GM18511 (cell line): ENCODE results near the gene PRLR.

Experiments
- ATAC-seq: cut with Tn5 transposase; IDR thresholded peaks from one replicate; pipeline ENCODE4 v1.9.1; 2021; ENCODE audit warnings: mild to moderate bottlenecking, moderate library complexity; ENCODE audit not compliant: unreplicated experiment

Gene PRLR

DNA sequence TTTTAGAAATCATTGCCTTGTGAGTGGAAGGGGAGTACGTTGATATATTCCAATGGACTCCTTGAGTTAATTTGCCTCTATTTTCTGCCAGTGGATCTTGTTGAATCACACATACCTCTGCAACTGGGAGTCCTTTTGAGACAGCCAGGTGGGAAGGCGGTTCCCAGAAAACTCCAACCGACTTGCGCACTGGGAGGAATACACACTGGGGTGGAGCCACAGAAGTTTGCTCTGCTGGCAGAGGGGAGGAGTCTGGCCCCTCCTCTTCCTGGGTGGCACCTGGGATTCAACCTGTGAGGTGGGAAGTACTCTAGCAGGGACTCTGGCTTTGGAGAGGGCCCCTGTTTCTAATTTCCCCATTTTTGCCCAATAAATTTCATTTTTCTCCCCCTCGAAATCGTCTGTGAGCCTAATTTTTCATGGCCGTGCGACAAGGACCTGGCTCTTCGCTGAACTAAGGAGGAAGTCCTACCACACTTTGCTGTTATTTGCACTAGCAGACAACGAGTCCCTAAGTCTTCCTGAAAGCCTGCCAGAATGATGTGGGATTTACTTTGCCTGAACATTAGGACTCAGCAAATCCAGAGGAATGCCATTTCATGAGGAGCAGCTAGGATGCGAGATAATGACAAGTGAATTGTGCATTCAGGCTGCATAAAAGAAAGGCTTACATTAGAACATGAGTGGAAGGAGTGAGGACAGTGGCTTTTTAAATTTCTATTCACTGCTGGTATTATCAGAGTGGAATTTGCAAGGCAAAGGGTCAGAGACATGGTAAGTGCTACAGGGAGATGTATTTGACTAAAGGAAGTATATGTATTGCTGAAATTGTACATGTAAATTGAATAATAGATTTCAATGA is 67.2 kb downstream of the PRLR start:
- no peak for ATAC-seq

DNA sequence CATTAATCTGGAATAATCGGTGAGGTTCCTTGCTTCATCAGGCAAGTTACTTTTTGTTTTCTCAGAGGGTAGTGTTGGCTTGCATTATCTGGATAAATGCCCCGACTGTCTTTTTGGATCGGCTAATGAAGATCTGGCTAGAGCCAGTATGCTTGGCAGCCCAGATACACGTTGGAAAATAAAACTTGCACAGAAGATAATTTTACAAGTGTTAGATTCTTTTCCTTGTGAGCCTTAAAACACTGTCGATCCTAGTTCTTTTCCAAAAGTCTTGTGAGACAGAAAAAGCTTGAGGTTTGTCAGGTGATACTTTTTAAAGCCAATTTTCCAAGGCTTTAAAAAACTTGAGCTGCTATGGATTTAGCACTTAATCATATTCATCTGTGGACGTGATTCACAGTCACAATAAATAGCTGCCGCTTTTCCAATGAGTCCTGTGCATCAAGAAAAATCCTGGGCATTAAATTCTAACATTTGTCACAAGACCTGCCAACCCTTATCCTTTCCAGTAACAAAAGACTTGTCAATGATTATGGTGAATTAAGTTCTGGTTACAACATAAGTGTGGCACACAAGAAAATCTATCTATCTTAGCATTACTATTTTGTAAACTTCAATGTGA is 68.5 kb downstream of the PRLR start:
- ATAC-seq: no peak

DNA sequence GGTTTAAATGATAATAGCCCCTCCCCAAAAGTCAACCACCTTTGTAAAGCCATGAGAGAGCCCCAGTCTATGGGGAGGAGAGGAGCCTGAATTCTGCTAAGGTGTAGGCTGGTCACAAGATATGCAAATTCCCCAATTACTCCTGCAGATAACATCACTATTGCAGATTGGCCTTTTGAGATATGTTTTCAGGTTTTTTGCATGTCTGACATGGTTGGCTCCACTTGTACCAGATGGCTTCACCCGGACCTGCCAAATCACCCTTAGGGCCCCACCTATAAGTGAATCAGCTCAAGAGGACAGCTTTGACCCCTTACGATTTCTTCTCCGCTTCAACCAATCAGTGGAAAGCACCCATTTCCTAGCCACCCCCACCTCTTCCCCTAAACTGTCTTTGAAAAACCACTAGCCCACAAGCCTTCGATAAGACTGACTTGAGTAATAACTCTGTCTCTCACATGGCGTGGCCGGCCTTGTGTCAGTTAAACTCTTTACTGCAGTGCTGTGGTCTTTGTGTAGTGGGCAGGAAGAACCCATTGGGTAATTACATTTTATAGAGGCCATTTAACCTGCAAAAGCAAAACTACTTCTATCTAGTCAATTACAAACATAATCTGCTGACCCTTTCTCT is 69.7 kb downstream of the PRLR start:
- ATAC-seq: no peak

DNA sequence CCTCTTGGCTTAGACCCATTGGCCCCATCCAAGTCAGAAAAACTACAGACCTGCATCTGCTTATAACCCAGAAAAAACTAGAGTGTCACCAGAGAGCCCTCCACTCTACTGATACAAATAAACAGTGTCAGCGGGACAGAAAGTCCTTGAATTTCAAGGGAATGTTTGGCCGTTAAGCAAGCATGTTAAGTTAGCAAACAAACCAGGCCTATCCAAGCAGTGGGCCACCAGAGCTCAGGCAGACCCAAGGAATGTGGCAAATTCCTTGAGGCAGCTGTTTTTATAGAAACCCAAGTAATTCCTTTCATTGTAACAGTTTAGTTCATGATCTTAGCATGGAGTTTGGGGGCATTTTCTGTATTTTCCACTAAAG is 70.9 kb downstream of the PRLR start:
- ATAC-seq: no peak

DNA sequence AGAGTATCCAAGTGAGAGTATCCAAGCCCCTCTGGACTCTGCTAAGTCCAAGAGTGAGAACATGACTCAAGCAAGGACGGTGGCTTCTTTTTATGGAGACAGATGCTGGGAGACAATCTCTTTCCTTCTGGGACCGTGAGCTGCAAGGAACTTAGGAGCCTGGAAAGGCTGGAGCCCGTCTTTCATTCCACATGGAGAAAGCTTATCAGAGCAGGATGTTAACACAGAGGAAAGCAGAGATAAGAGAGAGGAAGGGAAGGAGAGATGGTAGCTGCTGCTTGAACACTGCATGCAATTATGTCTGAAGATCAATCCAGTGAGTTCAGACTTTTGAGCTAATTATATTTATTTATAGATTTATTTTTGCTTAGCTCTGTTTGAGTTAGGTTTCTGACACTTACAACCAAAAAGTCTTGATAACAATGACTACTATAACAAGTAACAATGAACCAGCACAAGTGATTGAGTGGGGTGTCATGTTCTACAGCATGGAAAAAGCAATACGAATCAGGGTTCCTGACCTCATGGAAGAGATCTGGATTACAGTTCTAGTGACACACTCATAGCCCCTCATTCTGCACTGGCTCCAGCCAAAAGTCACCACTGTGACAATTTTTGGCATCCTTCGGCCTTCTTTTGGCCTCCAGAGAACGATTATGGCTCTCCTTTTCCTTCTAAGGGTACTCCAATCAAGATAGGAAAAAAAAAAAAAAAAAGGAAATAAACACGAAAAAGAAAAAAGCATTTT is 71.5 kb downstream of the PRLR start:
- no peak for ATAC-seq

DNA sequence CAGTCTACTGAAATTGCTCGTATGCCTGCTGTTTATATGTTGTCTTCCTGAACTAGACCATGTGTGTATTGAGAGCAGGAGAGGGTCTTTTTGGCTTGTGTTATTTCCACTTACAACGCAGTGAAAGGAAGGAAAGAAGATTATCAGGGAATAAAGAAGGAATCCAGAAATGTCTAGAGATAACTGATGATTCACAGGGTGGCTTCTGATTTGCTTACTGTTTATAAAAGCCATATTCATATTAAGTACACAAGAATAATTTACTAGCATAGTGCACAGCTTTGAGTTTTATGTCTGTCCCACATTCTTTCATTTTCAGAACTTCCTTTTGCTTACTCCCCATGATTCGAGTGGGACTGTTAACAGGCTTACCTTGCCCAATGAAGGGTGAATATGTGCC is 72.1 kb downstream of the PRLR start:
- no peak for ATAC-seq

DNA sequence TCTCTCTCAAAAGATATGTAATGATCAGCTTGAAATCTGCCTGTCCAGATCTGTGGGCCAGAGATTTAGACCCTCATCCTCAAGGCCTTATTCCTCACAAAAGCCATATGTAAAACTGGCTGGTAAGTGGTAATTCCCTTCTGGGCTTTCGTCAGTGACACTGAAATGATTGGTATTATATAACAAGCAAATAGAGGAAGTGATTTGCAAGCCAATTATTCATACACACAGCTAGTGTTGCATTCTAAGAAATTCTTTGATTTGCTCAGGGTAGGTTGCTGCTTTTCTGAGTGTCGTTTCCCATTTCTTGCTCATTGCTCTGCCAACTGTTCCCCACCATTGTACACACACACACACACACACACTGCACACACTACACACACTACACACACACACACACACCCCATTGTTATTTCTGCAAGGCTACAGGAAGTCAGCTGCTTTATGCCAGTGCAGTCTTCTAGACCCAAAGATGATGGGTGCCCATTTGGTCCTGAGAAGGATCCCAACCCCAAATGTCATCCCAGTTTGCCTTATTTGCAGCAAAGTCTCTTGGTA is 76.8 kb downstream of the PRLR start:
- no peak for ATAC-seq

DNA sequence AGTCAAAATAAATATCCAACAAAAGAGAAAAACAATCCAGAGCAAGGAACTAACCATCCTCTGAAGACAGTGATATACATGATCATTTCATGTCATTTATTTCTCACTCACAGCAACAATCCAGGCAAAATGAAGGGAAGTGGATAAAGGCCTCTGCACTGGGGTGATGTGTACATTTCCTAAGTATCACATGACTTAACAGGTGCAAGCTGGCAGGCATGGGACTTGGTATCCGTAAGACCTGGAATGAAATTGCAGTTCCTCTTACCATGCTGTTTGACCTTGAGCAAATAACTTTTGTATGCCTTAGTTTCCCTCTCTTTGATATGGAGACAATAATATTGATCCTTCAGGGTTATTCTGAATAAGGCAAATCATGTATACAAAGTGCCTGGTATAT is 77.6 kb downstream of the PRLR start:
- no peak for ATAC-seq

DNA sequence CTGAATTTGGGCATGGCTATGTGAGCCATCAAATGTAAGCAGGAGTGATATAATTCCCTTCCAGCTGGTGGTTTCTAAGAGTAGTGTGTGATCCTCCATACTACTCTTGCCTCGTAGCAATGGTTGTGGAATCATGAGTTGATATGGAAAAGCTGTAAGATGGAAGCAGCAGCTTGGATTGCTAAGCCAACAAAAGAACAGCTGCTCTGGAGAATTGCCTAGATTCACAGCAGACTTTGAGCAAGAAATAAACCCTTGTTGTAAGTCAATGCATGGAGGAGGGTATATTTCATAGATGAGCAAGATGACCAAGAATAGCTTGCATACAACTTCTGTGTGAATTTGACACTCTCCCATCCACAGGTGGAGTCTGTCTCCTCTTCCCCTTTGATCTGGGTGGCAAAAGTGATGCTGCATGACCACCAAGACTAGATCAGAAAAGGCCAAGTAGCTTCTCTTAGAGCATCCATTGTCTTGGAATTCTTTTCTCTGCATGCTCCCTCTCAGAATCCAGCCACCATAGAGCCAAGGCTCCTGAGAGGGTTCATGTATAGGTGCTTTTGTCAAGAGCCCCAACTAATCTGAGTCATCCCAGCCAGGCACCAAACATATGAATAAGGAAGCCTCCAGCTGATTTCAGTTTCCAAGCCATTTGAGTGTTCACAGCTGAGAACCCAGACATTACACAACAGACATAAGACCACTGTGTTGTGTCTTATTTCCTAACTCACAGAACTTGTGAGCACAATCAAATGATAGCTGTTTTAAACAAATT is 79.0 kb downstream of the PRLR start:
- ATAC-seq: no peak

DNA sequence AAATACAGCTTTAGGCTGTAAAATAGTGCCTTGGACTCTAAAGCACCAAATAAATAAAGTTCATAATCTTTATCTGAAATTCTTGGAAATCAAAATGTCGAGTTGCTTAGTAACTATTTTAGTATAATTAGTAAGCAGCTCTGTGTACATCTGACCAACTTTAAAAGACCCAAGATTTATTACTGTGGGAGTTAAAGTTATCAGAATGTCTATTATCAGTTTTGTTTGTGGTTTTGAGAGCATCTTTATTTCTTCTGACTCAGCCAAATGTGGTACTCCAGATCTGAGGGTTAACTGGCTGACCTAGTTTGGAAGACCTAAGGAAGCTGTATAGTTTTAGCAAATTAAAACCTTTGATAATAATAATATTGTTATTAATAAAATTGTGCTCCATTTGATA is 81.2 kb downstream of the PRLR start:
- ATAC-seq: no peak

DNA sequence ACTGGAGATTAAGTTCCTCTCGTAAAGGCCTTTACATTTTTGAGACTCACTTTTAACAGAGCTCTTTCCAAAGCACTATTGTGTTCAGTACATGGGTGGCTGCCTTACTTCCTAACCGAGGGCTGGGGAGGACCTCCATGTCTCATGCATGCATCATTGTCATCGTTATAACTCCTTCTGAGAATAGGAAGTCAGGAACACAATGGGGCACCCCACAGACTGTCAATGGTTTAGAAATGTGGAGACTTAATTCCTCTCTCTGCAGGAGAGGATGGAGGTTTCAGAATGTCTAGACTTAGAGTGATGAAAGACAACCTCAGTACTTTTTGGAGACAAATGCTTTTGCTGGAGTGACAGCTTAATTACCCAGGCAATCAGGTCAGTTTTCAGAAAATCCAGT is 83.9 kb downstream of the PRLR start:
- no peak for ATAC-seq

DNA sequence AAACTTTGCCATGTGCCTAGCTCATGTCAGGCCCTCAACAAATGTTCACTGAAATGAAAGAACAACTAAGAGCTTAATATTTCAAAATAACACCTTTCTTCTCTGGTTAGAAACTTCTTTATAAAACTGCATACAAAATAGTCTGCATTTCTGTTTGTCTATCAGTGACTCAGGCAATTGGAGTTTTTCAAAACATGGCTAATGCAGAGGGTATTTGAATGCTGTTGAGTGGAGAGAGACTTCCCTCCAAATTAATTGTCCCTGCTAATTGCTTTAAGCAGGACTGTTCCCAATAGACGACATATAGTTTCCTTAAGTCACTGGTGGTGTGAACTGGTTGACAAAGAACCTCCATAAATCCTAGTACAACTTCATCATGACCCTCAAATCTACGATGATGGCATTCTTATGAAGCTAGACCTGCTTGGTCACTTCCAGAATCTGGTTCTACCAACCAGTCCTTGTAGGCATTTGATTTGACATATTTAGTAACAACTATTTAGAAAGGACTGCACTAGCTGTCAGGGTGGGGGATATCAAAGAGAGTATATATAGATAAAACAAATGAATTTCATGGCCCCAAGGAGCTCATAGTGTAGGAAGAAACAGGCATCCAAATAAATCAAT is 84.5 kb downstream of the PRLR start:
- ATAC-seq: no peak

DNA sequence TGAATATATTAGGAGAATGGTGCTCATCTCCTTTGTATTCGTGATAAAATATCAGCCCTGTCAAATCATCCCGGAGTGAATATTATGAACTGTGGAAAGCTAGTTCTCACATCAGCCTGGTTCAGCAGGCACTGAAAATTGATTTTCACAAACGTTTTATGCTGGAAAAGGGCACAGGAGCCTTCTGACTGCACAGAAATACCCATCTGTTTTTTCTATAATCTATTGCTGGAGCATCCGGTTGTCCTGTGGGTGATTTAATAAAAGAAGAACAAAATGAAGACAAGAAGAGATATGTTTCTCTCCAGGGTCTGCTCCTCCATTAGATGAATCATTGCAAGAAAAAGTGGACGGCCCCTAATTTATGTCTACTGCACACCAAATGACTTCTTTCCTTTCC is 85.3 kb downstream of the PRLR start:
- ATAC-seq: no peak

DNA sequence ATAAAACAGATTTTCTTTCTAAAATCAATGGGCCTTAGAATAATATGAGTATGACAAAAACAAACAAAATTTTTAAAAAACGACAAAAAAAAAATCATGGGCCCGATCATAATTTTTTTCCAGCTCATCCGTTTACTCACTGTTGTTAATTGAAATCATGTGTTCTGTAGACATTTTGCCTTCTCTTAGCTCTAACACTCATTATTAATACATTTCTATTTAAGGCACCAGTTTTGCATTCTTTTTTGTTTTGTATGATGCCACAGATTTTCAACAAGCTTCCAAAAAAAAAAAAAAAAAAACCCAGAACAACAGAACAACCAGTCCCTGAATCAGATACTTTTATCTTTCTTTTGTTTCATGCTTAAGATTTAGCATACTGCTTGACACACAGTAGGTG is 86.4 kb downstream of the PRLR start:
- no peak for ATAC-seq

DNA sequence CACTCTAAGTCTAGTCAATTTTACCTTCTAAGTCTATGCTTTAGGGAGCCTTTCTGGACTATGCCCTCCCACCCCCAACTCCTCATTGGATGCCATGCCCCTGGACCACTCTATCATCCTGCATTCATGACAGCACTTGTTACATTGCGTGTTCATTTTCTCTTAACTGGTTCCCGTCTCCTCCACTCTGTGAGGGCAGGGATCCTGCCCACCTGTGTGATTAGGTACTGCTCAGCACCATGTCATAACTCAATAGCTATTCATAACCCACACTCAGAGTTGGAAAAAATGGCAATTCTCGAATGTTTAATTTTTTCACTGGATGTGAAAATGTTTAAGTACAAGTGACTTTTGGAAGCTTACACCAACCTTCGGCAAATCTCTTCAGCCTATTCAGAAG is 88.5 kb downstream of the PRLR start:
- ATAC-seq: no peak

DNA sequence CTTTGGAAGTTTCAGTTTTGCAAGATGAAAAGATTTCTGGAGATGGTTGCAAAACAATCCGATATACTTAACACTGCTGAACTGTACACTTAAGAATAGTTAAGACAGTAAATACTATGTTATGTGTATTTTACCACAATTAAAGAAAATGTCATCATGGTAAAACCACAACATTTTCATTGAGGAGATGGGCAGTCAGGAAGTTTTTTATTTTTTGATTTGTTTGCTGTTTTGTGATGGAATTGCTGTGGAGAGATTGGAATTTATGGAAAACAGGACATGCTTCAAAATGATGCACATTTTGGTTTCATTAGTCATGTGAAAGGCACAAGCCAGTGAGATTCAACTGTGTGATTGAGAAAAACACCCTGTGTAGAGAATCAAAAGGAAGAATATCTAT is 92.1 kb downstream of the PRLR start:
- ATAC-seq: no peak

DNA sequence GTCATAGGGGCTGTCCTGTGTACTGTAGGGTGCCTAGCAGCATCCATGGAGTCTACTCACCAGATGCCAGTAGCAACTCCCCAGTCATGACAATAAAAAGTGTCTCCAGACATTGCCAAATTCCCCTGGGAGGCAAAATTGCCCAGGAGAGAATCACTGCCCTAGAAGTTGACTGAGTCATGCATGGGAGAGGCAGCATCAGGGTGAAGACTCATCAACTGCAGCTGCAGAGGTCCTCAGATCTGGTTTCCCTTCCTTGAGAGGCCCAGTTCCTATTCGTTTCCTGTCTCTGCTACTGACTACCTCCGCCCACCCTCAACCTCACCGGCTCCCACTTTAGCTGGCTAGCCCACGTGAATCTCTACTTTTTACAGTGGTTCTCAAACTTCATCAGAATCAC is 93.9 kb downstream of the PRLR start:
- ATAC-seq: no peak

DNA sequence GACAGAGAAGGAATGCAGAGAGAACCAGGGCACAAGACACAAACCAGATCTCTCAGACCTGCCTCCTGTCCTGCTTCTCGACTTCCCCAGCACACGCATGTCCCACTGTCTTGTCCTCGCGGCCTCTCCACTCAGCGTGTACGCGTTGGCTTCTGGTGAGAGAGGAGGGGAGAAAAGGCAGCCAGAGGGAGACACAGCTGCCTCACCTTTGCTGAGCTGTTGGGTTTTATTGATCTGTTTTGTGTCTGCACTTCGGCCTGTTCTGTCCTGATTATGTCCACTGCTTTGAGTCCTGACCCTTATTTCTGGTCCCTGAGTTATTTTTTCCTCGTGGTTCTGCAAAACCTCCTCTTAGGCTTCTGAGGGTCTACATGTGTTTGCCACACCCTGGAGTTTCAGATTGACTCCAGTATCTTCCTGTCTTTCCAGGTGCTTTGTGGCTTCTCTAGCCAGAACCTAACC is 95.0 kb downstream of the PRLR start:
- ATAC-seq: no peak

DNA sequence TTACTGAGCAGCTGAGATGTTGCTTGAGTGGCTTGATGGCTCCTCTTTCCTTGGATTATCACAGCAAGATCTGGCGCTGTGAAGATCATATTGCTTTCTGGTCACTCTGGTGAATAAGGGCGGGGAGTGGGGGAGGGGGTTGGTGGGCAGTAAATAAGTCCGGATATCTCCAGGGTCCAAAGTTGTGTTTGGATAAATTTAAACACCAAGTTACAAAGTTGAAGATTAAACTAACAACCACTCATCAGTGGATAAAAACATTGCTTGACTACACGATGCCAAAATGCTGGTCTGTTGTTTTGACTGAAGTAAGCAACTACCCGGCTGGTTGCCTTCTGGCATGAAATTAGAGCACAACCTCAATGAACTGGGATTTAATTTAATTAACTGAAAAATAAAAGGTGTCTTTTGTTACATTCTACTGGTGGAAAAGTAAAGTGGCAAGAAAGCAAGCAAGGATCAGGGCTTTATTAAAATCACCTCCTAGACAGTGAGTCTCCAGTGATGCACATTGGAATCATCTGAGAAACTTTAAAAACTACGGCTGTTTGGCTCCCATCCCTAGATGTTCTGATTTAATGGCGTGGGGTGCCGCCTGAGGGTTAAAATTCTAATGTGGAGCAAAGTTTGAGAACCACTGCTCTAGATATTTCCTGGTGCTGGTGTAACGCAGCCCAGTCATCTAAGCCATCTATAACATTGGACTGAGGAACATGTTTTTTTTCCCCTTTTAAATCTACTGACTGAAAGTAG is 95.8 kb downstream of the PRLR start:
- no peak for ATAC-seq
